NCI-H1694 treated with DMSO at 0.1 percent for 48 hours (cell line): ENCODE measurements around the gene SNAPIN.
"Not testable (repeated sequence)": the region's sequence is repeated elsewhere in the genome, so short reads cannot be mapped to it uniquely, and the experiment has no call there.

Source experiments
- DNase-seq: peaks from one replicate; lab custom pipeline; 2025; lab: John Stamatoyannopoulos, UW

Gene SNAPIN

DNA sequence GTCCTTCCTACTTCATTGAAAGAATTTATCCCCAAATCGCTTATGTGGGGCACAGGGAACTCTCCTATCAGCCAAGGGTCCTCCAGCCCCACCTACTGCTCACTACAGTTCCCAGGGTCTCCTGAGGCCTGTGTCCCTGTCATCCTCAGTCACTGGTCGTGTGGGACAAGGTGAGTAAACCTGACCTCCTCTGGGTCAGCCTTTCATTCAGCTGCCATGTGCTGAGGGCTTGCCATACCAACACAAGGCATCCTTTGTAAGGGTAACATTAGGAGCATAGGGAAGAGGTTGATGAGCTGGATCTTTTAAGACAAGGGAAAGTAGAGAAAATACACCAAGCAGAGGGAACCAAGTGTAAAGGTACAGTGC lies 11.2 kb upstream of the SNAPIN start:
- DNase-seq, result no peak

DNA sequence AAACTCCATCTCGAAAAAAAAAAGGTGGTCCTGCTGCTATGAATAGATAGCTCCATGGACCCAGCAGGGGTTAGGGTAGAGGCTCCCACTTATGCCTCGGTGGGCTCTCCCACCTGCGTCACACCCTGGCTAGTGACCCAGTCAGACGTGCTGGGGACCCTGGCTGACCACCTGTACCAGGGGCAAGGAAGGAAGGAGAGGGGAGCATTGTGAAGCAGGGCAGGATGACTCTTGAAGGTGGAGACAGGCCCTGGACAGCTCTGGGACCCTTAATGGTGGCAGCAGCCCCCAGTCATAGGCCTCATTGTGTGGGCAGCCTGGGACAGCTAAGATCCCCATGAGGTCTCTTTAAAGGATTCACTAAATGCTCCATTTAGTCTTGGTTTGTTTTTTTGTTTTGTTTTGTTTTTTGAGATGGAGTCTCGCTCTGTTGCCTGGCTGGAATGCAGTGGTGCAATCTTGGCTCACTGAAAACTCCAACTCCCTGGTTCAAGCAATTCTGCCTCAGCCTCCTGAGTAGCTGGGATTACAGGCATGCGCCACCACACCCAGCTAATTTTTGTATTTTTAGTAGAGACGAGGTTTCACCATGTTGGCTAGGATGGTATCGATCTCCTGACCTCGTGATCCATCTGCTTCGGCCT lies 10.4 kb upstream of the SNAPIN start:
- no peak for DNase-seq

DNA sequence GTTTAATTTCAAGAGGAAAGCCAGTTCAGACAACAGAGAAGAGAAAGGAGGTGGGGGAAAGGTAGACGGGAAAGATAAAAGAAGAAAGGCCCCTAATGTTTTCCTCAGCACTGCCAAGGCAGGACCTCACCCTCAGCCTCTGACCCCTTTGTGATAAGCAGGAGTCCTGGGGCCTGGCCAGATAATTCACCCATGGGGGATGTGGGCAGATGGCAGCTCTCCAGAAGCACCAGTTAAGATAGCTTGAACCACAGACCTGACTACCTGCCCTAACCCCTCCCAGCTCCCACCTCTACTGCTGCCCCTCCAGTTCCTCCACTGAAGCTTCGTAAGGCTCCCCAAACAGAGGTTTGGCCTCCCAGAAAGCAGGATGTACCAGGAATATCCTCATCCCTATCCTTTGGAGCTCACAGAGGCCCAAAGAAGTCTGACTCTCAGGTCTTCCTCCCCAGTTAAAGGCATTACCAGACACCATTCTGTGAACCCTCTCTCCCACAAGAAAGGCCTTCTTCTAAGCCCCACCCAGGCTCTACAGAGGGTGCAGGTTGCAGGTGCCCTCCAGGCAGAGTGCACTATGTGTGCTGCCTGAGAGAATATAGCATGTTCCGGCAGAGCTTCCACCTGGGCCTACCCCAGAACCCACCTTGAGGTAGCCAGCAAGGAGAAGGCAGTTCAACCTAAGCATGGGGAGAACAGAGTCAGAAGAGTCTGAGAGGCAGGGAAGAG lies 9.2 kb upstream of the SNAPIN start:
- DNase-seq, result no peak

DNA sequence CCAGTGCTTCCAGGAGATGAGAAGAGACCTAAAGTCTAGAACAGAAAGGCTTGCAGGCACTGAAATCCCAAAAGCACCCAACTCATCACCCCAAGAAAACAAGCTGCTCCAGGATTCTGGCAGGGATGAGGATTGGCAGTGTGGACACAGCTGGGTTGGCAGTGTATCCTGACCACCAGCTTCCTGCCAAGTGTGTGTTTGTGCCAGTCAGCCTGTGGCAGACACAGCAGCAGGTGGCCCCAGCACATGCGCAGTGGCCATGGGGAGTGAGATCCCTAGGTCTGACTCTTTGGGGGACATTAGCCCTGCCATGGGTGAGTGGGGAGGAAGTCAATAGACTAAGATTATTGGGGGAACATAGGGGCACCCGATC lies 8.7 kb upstream of the SNAPIN start:
- no peak for DNase-seq

DNA sequence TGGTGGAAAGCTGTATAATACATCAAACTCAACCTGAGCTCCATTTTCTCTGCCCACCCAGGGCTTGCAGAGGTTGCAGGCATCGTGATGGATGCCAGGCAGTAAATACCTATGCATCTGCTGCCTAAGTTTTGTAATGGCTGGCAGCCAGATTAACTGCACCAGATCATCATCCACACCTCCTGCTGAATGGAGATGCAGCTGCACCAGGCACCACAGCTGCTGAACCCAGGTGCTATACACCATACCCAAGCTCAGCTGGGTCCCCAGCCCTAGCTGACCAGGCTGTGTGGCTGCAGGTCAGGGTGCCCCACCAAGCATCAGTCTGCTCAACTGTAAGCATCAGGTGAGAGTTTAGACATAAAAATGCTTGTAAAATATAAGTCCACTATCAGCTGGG lies 6.7 kb upstream of the SNAPIN start:
- no peak for DNase-seq

DNA sequence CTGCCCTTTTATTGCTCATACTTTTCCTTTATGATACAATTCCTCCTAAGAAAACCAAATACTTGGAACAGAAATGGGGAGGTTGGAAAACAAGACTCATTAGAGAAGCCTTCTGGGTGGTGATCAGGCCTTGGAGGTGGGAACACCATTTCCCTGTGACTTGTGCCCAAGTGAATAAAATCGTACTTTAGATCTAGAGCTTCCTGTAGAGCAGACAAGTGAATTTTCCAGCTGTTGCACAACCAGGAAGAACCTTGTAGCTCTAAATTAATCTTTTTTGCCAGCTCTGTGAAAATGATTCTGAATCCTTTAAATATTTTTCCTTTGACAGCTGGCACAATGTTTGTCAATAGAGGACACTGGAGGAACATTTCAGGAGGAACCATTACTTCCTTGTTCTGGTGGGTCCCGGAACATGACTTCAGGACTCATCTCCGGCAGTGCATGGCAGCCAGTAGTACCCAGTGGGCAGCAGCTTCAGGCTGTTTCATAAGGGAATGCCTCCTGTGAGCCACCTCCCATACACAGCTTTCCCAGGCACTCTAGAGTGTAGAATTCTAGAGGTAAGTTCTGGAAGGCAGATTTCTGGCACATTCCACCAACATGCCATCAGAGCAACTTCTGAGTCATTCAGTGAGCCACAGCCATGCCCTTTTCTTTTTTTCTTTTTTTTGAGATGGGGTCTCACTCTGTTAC lies 5.5 kb upstream of the SNAPIN start:
- DNase-seq, result no peak

DNA sequence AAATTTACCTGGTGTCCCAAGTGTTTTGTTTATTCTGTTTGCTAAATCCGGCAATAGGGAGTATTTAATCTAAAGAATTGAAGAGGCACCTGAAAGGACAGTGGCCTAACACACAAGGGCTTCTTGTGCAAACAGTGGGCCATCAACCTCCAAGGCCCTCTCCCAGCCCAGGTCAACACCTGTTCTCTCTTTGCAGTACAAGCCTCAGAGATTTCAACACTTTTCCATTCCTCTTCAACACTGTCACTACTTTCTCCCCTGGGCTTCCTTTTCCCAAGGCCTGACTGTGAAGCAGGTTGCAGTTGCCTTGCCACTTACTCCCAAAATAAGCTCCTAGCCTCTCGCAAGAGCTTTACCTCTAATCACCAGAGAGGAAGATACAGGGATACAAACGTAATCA lies 3.2 kb upstream of the SNAPIN start:
- no peak for DNase-seq

DNA sequence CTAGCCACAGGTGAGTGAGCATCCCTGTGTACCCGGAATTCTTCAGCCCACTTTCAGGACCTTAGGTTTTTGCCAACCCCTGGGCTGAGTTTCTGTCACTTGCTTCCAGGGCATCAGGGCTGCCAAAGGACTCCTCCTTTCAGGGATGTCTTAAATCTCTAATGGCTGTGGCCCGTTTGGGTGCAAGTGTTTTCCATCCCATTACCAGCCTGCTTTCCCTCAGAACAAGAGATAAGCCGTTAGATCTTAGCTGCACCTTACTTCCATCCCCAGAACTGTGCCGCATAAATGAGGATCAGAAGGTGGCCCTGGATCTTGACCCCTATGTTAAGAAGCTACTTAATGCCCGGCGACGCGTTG lies 652 bp downstream of the SNAPIN start:
- no peak for DNase-seq

DNA sequence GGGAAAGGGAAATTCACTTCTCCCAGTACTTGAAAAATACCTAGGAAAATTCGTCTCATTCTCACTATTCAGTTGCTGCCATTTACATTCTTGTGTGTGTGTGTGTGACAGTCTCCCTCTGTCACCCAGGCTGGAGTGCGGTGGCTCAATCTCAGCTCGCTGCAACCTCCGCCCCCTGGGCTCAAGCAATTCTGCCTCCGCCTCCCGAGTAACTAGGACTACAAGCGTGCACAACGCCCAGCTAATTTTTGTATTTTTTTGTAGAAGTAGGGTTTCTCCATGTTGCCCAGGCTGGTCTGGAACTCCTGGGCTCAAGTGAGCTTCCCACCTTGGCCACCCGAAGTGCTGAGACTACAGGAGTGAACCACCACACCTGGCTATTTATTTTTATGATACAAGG lies 1.2 kb downstream of the SNAPIN start:
- no peak for DNase-seq

DNA sequence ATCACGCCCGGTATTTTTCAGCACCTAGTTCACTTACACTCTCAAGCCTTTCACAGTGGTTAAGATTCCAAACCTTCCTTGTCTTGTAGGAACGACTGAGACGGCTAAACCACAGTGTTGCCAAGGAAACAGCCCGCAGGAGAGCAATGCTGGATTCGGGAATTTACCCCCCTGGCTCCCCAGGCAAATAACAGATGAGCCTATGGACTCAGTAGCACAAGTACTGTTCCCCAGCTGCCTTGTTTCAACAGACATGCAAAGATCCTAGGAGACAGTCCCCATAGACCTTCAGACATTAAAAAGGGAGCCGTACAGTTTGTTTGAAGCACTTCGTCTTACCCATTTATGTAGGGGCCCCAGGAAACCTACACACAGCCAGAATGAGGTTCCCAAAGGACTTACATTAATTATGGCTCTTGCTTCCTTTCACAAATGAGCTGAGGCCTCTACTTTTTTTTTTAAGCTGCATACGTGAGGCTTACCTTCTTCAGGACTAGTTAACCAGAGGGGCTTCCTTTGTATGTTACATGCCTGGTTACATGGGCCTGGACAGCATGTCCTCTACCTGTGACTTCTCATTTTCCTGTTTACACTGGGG lies 2.7 kb downstream of the SNAPIN start:
- DNase-seq, result no peak

DNA sequence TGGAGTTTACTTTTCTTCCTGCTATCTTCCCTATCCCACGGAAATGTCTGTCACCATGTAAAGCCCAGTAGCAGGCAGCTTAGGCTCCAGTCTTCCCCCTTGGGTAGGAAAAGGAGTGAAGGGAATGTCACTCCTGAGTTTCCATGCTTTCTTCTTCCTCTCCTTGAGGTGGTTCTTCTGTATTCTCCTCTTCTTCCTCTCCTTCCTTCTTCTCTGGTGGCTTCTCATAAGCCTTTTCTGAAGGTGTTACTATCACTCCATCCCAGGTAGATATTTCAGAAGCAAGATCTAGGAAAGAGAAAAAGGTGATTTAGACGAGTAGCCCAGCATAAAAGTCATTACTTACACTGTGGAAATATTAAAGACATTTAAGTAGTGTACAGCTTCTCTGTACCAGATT lies 3.8 kb downstream of the SNAPIN start:
- DNase-seq, result no peak

DNA sequence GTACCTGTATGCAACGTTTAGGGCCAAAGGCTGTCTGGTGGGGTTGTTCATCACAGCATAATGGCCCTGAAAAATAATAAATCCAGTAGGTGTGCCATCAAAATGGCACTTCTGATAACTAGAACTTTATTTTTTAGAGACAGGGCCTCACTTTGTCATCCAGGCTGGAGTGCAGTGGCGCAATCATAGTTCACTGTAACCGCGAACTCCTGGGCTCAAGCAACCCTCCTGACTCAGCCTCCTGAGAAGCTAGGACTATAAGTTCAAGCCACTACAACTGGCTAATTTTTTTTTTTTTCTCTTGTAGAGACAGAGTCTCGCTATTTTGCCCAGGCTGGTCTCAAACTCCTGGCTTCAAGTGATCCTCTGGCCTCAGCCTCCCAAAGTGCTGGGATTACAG lies 4.7 kb downstream of the SNAPIN start:
- DNase-seq, result no peak

DNA sequence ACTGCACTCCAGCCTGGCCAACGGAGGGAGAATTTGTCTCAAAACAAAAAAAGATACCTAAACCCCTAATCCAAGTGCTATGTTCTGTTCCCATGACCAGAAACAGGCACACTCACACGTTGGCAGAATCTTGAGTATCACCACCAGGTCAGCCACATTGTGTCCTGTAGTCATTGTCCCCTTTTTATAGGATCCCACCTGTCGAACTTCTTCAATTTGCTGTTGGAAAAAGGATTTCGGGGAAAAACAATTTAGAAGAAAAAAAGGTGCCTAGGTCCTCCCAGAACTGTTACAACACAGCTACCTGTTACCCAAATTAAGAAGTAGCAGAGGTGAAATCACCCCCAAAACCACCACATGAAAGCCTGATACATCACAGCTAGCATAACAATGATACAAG lies 8.9 kb downstream of the SNAPIN start:
- no peak for DNase-seq

DNA sequence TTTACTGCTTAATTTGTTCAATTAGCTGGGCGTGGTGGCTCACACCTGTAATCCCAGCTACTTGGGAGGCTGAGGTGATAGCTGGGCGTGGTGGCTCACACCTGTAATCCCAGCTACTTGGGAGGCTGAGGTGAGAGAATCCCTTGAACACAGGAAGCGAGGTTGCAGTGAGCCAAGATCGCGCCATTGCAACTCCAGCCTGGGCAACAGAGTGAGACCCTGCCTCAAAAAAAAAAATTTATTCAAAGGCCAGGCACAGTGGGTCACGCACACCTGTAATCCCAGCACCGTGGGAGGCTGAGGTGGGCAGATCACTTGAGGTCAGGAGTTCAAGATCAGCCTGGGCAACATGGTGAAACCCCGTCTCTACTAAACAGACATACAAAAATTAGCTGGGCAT lies 10.2 kb downstream of the SNAPIN start:
- not testable (repeated sequence) for DNase-seq

DNA sequence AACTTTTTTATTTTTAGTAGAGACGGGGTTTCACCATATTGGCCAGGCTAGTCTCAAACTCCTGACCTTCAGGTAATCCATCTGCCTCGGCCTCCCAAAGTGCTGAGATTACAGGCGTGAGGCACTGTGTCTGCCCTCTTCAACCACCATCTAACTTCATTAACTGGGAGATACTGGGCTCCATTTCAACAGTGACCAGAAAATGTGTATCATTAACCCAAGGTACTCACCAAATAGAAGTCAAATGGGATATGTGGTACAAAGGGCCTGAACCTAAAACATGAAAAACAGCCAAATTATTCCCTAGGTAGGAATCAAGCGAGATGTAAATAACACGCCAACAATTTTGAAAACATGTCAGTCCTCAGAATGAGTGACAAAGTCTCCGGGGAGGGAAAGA lies 11.1 kb downstream of the SNAPIN start:
- no peak for DNase-seq

DNA sequence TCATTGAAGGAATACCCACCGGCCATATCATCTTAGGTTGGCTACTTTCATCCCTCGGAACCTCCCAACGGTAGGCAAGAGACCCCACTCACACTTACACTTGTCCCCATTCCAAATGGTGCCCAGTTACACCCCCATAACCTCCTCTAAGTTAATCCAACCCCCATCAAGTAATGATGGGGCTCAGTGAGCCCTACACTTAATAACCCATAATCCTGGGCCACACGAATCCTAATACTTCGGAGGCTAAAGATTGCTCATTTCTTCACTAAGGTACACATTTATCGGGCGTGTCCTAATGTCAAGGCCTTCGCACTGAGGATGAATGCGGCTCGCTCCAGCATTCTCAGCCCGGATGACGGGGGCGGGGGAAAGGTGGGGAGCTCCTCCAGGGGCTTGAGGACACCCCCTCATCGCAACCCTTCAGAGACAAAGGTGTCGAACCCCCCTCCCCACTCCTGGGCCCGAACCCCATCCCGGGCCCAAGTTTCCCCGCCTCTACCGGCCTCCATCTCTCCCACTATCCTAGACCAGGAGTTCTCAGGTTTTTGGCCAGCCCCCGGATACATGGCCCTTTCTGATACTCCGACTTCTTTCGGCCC lies 11.9 kb downstream of the SNAPIN start:
- no peak for DNase-seq

DNA sequence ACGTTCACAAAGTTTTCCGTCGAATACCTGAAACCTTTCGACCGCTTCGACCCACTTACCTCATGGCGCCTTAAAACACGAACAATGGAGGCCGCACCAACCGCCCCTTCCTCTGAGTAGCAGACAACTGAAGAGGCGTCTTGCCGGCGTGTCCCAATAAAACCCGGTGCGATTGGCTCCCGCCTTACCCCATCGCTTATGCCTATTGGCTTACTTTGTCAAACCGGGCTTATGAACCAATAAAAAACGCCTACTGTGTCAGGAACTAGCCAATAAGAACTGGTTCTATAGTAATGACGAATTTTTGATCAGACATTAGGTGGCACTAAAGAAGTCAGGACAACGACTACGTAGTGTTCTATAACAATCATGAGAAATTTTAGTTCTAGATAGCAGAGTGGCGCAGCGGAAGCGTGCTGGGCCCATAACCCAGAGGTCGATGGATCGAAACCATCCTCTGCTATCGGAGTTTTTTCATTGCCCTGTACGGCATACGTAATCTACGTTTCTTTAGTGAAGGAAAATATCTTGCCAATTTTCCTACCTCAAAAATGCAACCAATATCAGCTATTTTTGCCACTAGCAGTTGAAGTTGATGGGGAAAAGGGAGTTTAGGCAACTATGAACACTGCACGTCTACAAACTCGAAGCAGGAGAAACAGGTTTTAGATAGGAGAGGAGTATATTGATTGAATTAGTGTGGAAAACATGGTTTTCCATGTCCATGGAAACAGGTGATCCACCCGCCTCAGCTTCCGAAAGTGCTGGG lies 12.5 kb downstream of the SNAPIN start, which contains the start of gene ILF2:
Gene ILF2 (minus strand): TSS at position 135 of the 769 bp plus-strand sequence. CDS start 71 bp downstream, at position 64.
- peak; percentile 100 for DNase-seq

DNA sequence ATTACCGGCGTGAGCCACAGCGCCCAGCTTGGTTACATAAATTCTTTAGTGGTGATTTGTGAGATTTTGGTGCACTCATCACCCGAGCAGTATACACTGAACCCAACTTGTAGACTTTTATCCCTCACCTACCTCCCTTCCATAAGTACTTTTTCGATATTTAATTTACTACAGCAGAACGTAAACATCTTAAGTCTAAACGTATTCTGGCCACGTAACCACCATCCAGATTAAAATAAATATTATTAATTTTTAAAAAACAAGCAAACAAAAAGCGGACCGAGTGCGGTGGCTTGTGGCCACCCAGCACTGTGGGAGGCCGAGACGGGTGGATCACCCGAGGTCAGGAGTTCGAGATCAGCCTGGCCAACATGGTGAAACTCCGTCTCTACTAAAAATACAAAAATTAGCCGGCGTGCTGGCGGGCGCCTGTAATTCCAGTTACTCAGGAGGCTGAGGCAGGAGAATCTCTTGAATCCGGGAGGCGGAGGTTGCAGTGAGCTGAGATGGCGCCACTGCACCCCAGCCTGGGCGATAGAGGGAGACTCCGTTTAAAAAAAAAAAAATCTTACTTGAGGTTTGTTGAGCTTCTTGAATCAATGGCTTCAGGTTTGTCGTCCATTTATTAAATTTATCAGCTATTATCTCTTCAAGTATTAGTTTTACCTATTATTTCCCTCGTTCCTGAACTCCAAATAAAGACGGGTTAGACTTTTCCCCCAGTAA lies 13.3 kb downstream of the SNAPIN start:
- DNase-seq, result peak; percentile 90

DNA sequence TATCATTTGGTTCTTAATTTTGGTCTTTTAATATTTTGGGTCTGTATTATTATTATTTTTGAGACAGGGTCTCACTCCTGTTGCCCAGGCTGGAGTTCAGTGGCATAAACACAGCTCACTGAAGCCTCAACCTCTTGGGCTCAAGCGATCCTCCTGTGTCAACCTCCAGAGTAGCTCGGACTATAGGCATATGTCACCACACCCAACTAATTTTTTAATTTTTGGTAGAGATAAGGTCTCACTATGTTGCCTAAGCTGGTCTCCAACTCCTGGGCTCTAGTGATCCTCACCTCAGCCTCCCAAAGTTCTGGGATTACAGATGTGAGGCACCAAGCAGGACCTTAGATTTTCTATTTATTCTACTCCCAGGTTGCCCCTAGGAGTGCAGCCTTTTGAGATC lies 15.0 kb downstream of the SNAPIN start:
- no peak for DNase-seq

DNA sequence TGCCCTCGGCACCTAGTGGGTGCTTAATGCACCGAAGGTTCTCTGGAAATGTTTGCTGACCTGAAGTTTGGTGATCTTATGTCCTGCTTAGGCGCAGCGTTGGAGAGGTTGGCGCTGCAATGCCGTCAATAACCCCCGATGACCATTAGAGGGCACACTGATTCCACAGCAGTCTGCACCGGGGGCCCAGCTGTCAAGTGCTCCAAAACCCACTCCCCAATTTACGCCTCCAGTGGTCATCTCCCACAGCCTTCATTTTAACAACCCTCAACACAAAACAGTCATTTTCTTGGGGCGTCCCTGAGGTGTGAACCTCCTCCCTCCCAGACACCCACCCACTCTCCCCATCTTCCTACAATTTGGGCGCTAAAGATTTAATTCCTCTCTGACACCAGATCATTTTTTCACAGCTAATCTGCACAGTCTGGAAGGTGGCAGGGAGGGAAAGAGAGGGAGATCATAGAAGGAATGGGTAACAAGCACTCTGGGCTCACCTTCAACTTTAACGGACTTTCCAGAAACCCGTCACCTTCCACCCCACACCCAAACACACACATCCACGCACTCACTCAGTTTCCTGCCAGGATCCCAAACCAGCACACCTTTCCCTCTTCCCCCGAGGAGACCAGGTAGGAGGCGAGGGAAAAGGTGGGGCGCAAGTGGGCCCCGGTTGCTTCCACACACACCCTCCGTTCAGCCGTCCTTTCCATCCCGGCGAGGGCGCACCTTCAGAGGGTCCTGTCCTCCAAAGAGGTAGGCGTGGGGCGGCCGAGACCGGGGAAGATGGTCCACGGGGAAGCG lies 19.4 kb downstream of the SNAPIN start:
- peak; percentile 67 for DNase-seq
